T-cell (primary cell): ENCODE data around the gene GRM1. TPM values are rescaled to one million over a fixed set of nuclear protein-coding genes. Genes with fewer than 3 reads are reported as not detected.

ENCODE experiments used
- ATAC-seq, 4 experiments: fragments of 200-7000 bp in 3 of 4; fragments of 150-1000 bp in 1 of 4; cut with Tn5 transposase; replicated peaks in 1 of 4; 1 replicate in 3 of 4; 2 replicates in 1 of 4; pipeline ENCODE4 v1.10.0; 2021; ENCODE audit warnings: moderate library complexity in 3 of 4, mild to moderate bottlenecking in 2 of 4, moderate number of reproducible peaks in 1 of 4
- CTCF ChIA-PET, 2 donors: fragments of 300-600 bp; sonication (Branson Sonifier 250); formaldehyde crosslinking; loops; one replicate each; lab custom pipeline; 2022; ENCODE audit warnings: antibody characterized with exemption in 2 of 2; lab: Charles Lee
- POLR2A ChIA-PET, 2 donors: fragments of 300-600 bp; sonication (Branson Sonifier 250); formaldehyde crosslinking; loops; one replicate each; lab custom pipeline; 2022; ENCODE audit warnings: antibody characterized with exemption in 2 of 2; lab: Charles Lee
- DNase-seq, 35 experiments: peaks; one replicate each; pipeline versions ENCODE4 v3.0.0 to v3.0.0-alpha.2; 2013 to 2023
- H3K27ac ChIP-seq: one replicate; pipeline ENCODE4 v1.5.1; 2013; ENCODE audit warnings: low read length
- H3K27me3 ChIP-seq, 2 experiments: replicated peaks in 1 of 2; 1 replicate in 1 of 2; 2 replicates in 1 of 2; pipeline versions ENCODE4 v1.6.1 to v1.7.0; 2013; ENCODE audit warnings: low read length in 1 of 2, mixed read lengths in 1 of 2; ENCODE audit not compliant: control insufficient read depth in 2 of 2, insufficient read depth in 2 of 2; ENCODE audit errors: extremely low read depth in 1 of 2
- H3K36me3 ChIP-seq, 2 donors: 1 replicate in 1 of 2; 2 replicates in 1 of 2; pipeline versions ENCODE4 v1.6.1 to v1.7.0; 2013; ENCODE audit warnings: low read length in 1 of 2; ENCODE audit not compliant: control insufficient read depth in 2 of 2, insufficient read depth in 1 of 2; ENCODE audit errors: extremely low read depth in 1 of 2
- H3K4me1 ChIP-seq, 2 experiments: 1 replicate in 1 of 2; 2 replicates in 1 of 2; pipeline versions ENCODE4 v1.6.1 to v1.7.0; 2013; ENCODE audit warnings: low read length in 2 of 2, mixed read lengths in 1 of 2; ENCODE audit not compliant: insufficient read depth in 2 of 2, control insufficient read depth in 1 of 2; ENCODE audit errors: extremely low read depth in 1 of 2
- H3K4me3 ChIP-seq, 2 donors: 1 replicate in 1 of 2; 2 replicates in 1 of 2; pipeline versions ENCODE4 v1.5.1 to v1.7.0; 2013; ENCODE audit warnings: mild to moderate bottlenecking in 2 of 2, low read length in 1 of 2, moderate library complexity in 1 of 2; ENCODE audit not compliant: control insufficient read depth in 1 of 2; ENCODE audit errors: extremely low read depth in 1 of 2
- H3K9me3 ChIP-seq: 2 replicates; pipeline ENCODE4 v1.7.0; 2013
- H3K27ac Mint-ChIP-seq, 2 donors: one replicate each; pipeline ENCODE4 v1.8.0; 2020 to 2021; ENCODE audit warnings: mild to moderate bottlenecking in 2 of 2, mixed read lengths in 2 of 2
- H3K27me3 Mint-ChIP-seq, 2 donors: one replicate each; pipeline ENCODE4 v1.8.0; 2021 to 2022; ENCODE audit warnings: mixed read lengths in 2 of 2
- H3K36me3 Mint-ChIP-seq: one replicate; pipeline ENCODE4 v1.8.0; 2021; ENCODE audit warnings: mixed read lengths
- H3K4me1 Mint-ChIP-seq, 3 donors: one replicate each; pipeline ENCODE4 v1.8.0; 2020 to 2022; ENCODE audit warnings: mixed read lengths in 3 of 3, mild to moderate bottlenecking in 1 of 3
- H3K4me3 Mint-ChIP-seq, 3 donors: one replicate each; pipeline ENCODE4 v1.8.0; 2020 to 2022; ENCODE audit warnings: mild to moderate bottlenecking in 3 of 3, mixed read lengths in 3 of 3, moderate library complexity in 3 of 3
- H3K9me3 Mint-ChIP-seq, 3 donors: one replicate each; pipeline ENCODE4 v1.8.0; 2020 to 2022; ENCODE audit warnings: mixed read lengths in 3 of 3
- WGBS: methylation state at CpG from one replicate; pipeline ENCODE4 v1.1.5; 2013; ENCODE audit warnings: missing lambda C conversion rate; ENCODE audit not compliant: insufficient coverage; 5-methylcytosine and 5-hydroxymethylcytosine counted together
- total RNA-seq, 35 experiments: library from RNA in 6 of 35; stranded (reverse) in 6 of 35; fragments of 120-200 nt in 1 of 35; gene quantifications; one replicate each; pipeline versions ENCODE4 v1.2.1 to v1.2.4 and lab custom pipeline; 2013 to 2026

Gene GRM1
- total RNA-seq, 5 donors from 2014 or later (not counting 1 experiment from before 2014, with no cell fraction given), result not detected

- H3K27me3 ChIP-seq, result no peaks in the 10 kb centered on the region
- peaks cover 0 to 13% (median 0%) of the 10 kb centered on the region in 3 donors for H3K9me3 Mint-ChIP-seq
- no peaks in the 10 kb centered on the region for H3K36me3 Mint-ChIP-seq
- no peaks in the 10 kb centered on the region for H3K9me3 ChIP-seq
- H3K27ac Mint-ChIP-seq, result no peak overlapping the region
- H3K4me1 ChIP-seq, result no peaks in the 10 kb centered on the region
- H3K36me3 ChIP-seq, result no peaks in the 10 kb centered on the region
- H3K27me3 Mint-ChIP-seq, result no peaks in the 10 kb centered on the region
- H3K4me3 Mint-ChIP-seq, result no peak overlapping the region
- no peak overlapping the region for H3K4me3 ChIP-seq
- H3K4me1 Mint-ChIP-seq, result no peaks in the 10 kb centered on the region
- DNase-seq (no peak), ATAC-seq (no peak)
- CTCF ChIA-PET, result no interaction called here
- H3K27ac ChIP-seq, result no peak overlapping the region
- POLR2A ChIA-PET, result no interaction called here
- no CpG with 5 or more reads among the region's 2 CpGs for WGBS
These were observed 261.7 kb downstream of the GRM1 start for GRCh38 chr6:146290589-146290901.

GRCh38 chr6:146292506-146292905, 263.6 kb downstream of the GRM1 start:
- Mint-ChIP-seq H3K27me3 (no peaks in the 10 kb centered on the region), H3K36me3 (no peaks in the 10 kb centered on the region), H3K4me1 (no peaks in the 10 kb centered on the region), H3K27ac (no peak overlapping the region), H3K9me3 (peaks cover 0 to 11% (median 0%) of the 10 kb centered on the region in 3 donors), H3K4me3 (no peak overlapping the region)
- ChIA-PET CTCF (no interaction called here), POLR2A (no interaction called here)
- Histone ChIP-seq H3K27ac (no peak overlapping the region), H3K4me1 (no peaks in the 10 kb centered on the region), H3K36me3 (no peaks in the 10 kb centered on the region), H3K4me3 (no peak overlapping the region), H3K27me3 (no peaks in the 10 kb centered on the region), H3K9me3 (no peaks in the 10 kb centered on the region)
- WGBS, result no CpG with 5 or more reads among the region's 1 CpG
- no peak for ATAC-seq
- DNase-seq, result no peak

- Histone ChIP-seq H3K27me3 (no peaks in the 10 kb centered on the region), H3K4me1 (no peaks in the 10 kb centered on the region), H3K36me3 (no peaks in the 10 kb centered on the region), H3K27ac (no peak overlapping the region), H3K9me3 (no peaks in the 10 kb centered on the region), H3K4me3 (no peak overlapping the region)
- CTCF ChIA-PET, result no interaction called here
- H3K9me3 Mint-ChIP-seq, result no peaks in the 10 kb centered on the region
- H3K27me3 Mint-ChIP-seq, result no peaks in the 10 kb centered on the region
- DNase-seq (no peak), ATAC-seq (no peak)
- no peak overlapping the region for H3K27ac Mint-ChIP-seq
- H3K4me1 Mint-ChIP-seq, result no peaks in the 10 kb centered on the region
- POLR2A ChIA-PET, result no interaction called here
- WGBS, result no CpG with 5 or more reads among the region's 4 CpGs
- no peaks in the 10 kb centered on the region for H3K36me3 Mint-ChIP-seq
- H3K4me3 Mint-ChIP-seq, result no peak overlapping the region
These were observed 266.8 kb downstream of the GRM1 start for GRCh38 chr6:146295695-146296094.

- ChIA-PET CTCF (interaction anchor here in 1 of 2 donors (0.6 kb wide), 1 partner anchor 434 kb away, joined by 3 read pairs; no protein-coding TSS in a partner anchor), POLR2A (no interaction called here)
- no peak overlapping the region for H3K4me3 Mint-ChIP-seq
- no peaks in the 10 kb centered on the region for H3K4me1 ChIP-seq
- no peaks in the 10 kb centered on the region for H3K27me3 ChIP-seq
- no peaks in the 10 kb centered on the region for H3K4me1 Mint-ChIP-seq
- ATAC-seq (no peak), DNase-seq (no peak)
- no peaks in the 10 kb centered on the region for H3K9me3 ChIP-seq
- H3K27ac Mint-ChIP-seq, result no peak overlapping the region
- H3K4me3 ChIP-seq, result no peak overlapping the region
- no peaks in the 10 kb centered on the region for H3K27me3 Mint-ChIP-seq
- H3K9me3 Mint-ChIP-seq, result no peaks in the 10 kb centered on the region
- no peak overlapping the region for H3K27ac ChIP-seq
- no peaks in the 10 kb centered on the region for H3K36me3 Mint-ChIP-seq
- H3K36me3 ChIP-seq, result no peaks in the 10 kb centered on the region
These were observed 269.0 kb downstream of the GRM1 start for GRCh38 chr6:146297815-146298214.

GRCh38 chr6:146300521-146300920, 271.7 kb downstream of the GRM1 start:
- Histone ChIP-seq H3K4me3 (no peak overlapping the region), H3K36me3 (no peaks in the 10 kb centered on the region), H3K27ac (no peak overlapping the region), H3K27me3 (no peaks in the 10 kb centered on the region), H3K9me3 (no peaks in the 10 kb centered on the region), H3K4me1 (no peaks in the 10 kb centered on the region)
- ATAC-seq (no peak), DNase-seq (no peak)
- Mint-ChIP-seq H3K27ac (no peak overlapping the region), H3K27me3 (no peaks in the 10 kb centered on the region), H3K4me1 (no peaks in the 10 kb centered on the region), H3K4me3 (no peak overlapping the region), H3K36me3 (no peaks in the 10 kb centered on the region), H3K9me3 (no peaks in the 10 kb centered on the region)
- POLR2A ChIA-PET, result no interaction called here
- WGBS, result 80% methylated on average over 1 of the region's 3 CpGs
- CTCF ChIA-PET, result no interaction called here

GRCh38 chr6:146301764-146302163, 272.9 kb downstream of the GRM1 start:
- Histone ChIP-seq H3K27ac (no peak overlapping the region), H3K27me3 (no peaks in the 10 kb centered on the region), H3K4me3 (no peak overlapping the region), H3K36me3 (no peaks in the 10 kb centered on the region), H3K4me1 (no peaks in the 10 kb centered on the region), H3K9me3 (no peaks in the 10 kb centered on the region)
- no peak for DNase-seq
- Mint-ChIP-seq H3K36me3 (no peaks in the 10 kb centered on the region), H3K4me3 (no peak overlapping the region), H3K9me3 (no peaks in the 10 kb centered on the region), H3K4me1 (no peaks in the 10 kb centered on the region), H3K27me3 (no peaks in the 10 kb centered on the region), H3K27ac (no peak overlapping the region)
- CTCF ChIA-PET, result no interaction called here
- POLR2A ChIA-PET, result no interaction called here
- no peak for ATAC-seq
- WGBS, result 100% methylated on average over 1 of the region's 3 CpGs

- no peaks in the 10 kb centered on the region for H3K4me1 ChIP-seq
- Mint-ChIP-seq H3K4me1 (no peaks in the 10 kb centered on the region), H3K9me3 (no peaks in the 10 kb centered on the region), H3K4me3 (no peak overlapping the region), H3K36me3 (no peaks in the 10 kb centered on the region), H3K27me3 (no peaks in the 10 kb centered on the region), H3K27ac (no peak overlapping the region)
- ChIA-PET POLR2A (no interaction called here), CTCF (no interaction called here)
- H3K4me3 ChIP-seq, result no peak overlapping the region
- ATAC-seq (no peak), DNase-seq (no peak)
- no peaks in the 10 kb centered on the region for H3K36me3 ChIP-seq
- no peaks in the 10 kb centered on the region for H3K9me3 ChIP-seq
- no peak overlapping the region for H3K27ac ChIP-seq
- no peaks in the 10 kb centered on the region for H3K27me3 ChIP-seq
These were observed 274.1 kb downstream of the GRM1 start for GRCh38 chr6:146302994-146303393.
